Calu3 (cell line): ENCODE measurements around the gene DSCAM. TPM values are rescaled to one million over a fixed set of nuclear protein-coding genes. Genes with fewer than 3 reads are reported as not detected.

Source experiments
- BruUV-seq: library from RNA; stranded (reverse); fragments of 400-500 nt; replicated peaks from 2 replicates; lab custom pipeline; 2021; lab: Mats Ljungman, UMichigan
- CTCF ChIA-PET: fragments of 300-600 bp; sonication (Branson Sonifier 250); formaldehyde crosslinking; loops from one replicate; lab custom pipeline; 2022; ENCODE audit warnings: antibody characterized with exemption; lab: Charles Lee
- DNase-seq: peaks from one replicate; pipeline ENCODE4 v3.0.0; 2022
- H3K27ac Mint-ChIP-seq: one replicate; pipeline ENCODE4 v1.8.0; 2022; ENCODE audit warnings: mixed read lengths; ENCODE audit not compliant: unreplicated experiment
- H3K27me3 Mint-ChIP-seq: one replicate; pipeline ENCODE4 v1.8.0; 2022; ENCODE audit warnings: mixed read lengths; ENCODE audit not compliant: unreplicated experiment
- H3K36me3 Mint-ChIP-seq: one replicate; pipeline ENCODE4 v1.8.0; 2022; ENCODE audit warnings: mild to moderate bottlenecking, moderate library complexity, mixed read lengths; ENCODE audit not compliant: insufficient read depth, unreplicated experiment
- H3K4me1 Mint-ChIP-seq: one replicate; pipeline ENCODE4 v1.8.0; 2022; ENCODE audit warnings: mild to moderate bottlenecking, low read depth, mixed read lengths; ENCODE audit not compliant: unreplicated experiment
- H3K4me3 Mint-ChIP-seq: one replicate; pipeline ENCODE4 v1.8.0; 2022; ENCODE audit warnings: mild to moderate bottlenecking, low read depth, moderate library complexity, mixed read lengths; ENCODE audit not compliant: unreplicated experiment
- H3K9me3 Mint-ChIP-seq: one replicate; pipeline ENCODE4 v1.8.0; 2022; ENCODE audit warnings: low read depth, mixed read lengths; ENCODE audit not compliant: unreplicated experiment
- CTCF ChIP-seq: fragments of 200-600 bp; IDR thresholded peaks from one replicate; pipeline ENCODE4 v1.8.0; 2022; ENCODE audit warnings: antibody characterized with exemption; ENCODE audit not compliant: unreplicated experiment
- intact Hi-C: fragments of 100-400 bp; cut with micrococcal nuclease; formaldehyde crosslinking; loops from one replicate; pipeline ENCODE4 v1.10.0; 2022; ENCODE audit not compliant: unreplicated experiment
- total RNA-seq: library from RNA; stranded (reverse); gene quantifications from 2 replicates; pipeline ENCODE4 v1.2.3, GENCODE V29; 2022

DSCAM gene
- total RNA-seq, 1 experiment from 2014 or later = not detected

GRCh38 chr21:40173816-40174215, 673.1 kb downstream of the DSCAM start:
- DNase-seq = no peak
- BruUV-seq = no TSS peak

GRCh38 chr21:40169971-40170370, 677.0 kb downstream of the DSCAM start:
- H3K27me3 Mint-ChIP-seq = no peaks in the 10 kb centered on the region
- H3K36me3 Mint-ChIP-seq = no peaks in the 10 kb centered on the region
- intact Hi-C loops = no loop called here
- no peak overlapping the region for H3K4me3 Mint-ChIP-seq
- DNase-seq = no peak
- no peak overlapping the region for H3K27ac Mint-ChIP-seq
- no peaks in the 10 kb centered on the region for H3K4me1 Mint-ChIP-seq
- no TSS peak for BruUV-seq
- CTCF ChIA-PET = no interaction called here
- no peak for TF ChIP-seq CTCF
- H3K9me3 Mint-ChIP-seq = peaks cover 10% of the 10 kb centered on the region

More at GRCh38 chr21:40173816-40174215, 673.1 kb downstream of the DSCAM start:
- no peaks in the 10 kb centered on the region for H3K27me3 Mint-ChIP-seq
- TF ChIP-seq CTCF = no peak
- intact Hi-C loops = no loop called here
- no peak overlapping the region for H3K27ac Mint-ChIP-seq
- peaks cover 12% of the 10 kb centered on the region for H3K9me3 Mint-ChIP-seq
- H3K36me3 Mint-ChIP-seq = no peaks in the 10 kb centered on the region
- CTCF ChIA-PET = no interaction called here
- no peak overlapping the region for H3K4me3 Mint-ChIP-seq
- H3K4me1 Mint-ChIP-seq = no peaks in the 10 kb centered on the region

- no peaks in the 10 kb centered on the region for H3K4me1 Mint-ChIP-seq
- TF ChIP-seq CTCF = no peak
- intact Hi-C loops = no loop called here
- no peak overlapping the region for H3K4me3 Mint-ChIP-seq
- H3K9me3 Mint-ChIP-seq = peaks cover 7% of the 10 kb centered on the region
- no peak overlapping the region for H3K27ac Mint-ChIP-seq
- no peaks in the 10 kb centered on the region for H3K36me3 Mint-ChIP-seq
- no TSS peak for BruUV-seq
- DNase-seq = no peak
- CTCF ChIA-PET = no interaction called here
- no peaks in the 10 kb centered on the region for H3K27me3 Mint-ChIP-seq
These were observed 680.6 kb downstream of the DSCAM start for GRCh38 chr21:40166291-40166843.

GRCh38 chr21:40165773-40166070, 681.2 kb downstream of the DSCAM start:
- BruUV-seq = no TSS peak
- TF ChIP-seq CTCF = no peak
- no peaks in the 10 kb centered on the region for H3K27me3 Mint-ChIP-seq
- no peaks in the 10 kb centered on the region for H3K4me1 Mint-ChIP-seq
- no peak overlapping the region for H3K27ac Mint-ChIP-seq
- no peak for DNase-seq
- no peaks in the 10 kb centered on the region for H3K36me3 Mint-ChIP-seq
- peaks cover 7% of the 10 kb centered on the region for H3K9me3 Mint-ChIP-seq
- intact Hi-C loops = no loop called here
- CTCF ChIA-PET = no interaction called here
- no peak overlapping the region for H3K4me3 Mint-ChIP-seq
